Heart right ventricle (tissue), 16 donors: ENCODE measurements around the gene CARMIL1. TPM values are rescaled to one million over a fixed set of nuclear protein-coding genes. Genes with fewer than 3 reads are reported as not detected.

Source experiments
- ATAC-seq, 8 donors: fragments of 200-7000 bp; cut with Tn5 transposase; one replicate each; pipeline ENCODE4 v1.9.1; 2020; ENCODE audit warnings: mild to moderate bottlenecking in 8 of 8, moderate library complexity in 8 of 8, moderate number of reproducible peaks in 1 of 8
- DNase-seq, 2 donors: peaks; one replicate each; pipeline ENCODE4 v3.0.0-alpha.2; 2020
- H3K27ac ChIP-seq, 10 donors: fragments of 200-600 bp; sonication (generic) in 2 of 10; one replicate each; pipeline versions ENCODE4 v1.5.0 to v1.8.0; 2020 to 2022; ENCODE audit warnings: mild to moderate bottlenecking in 3 of 10
- H3K27me3 ChIP-seq, 7 donors: fragments of 200-600 bp; one replicate each; pipeline ENCODE4 v1.8.0; 2021 to 2022; ENCODE audit warnings: mild to moderate bottlenecking in 2 of 7
- H3K36me3 ChIP-seq, 9 donors: fragments of 200-600 bp; sonication (generic) in 1 of 9; one replicate each; pipeline versions ENCODE4 v1.5.0 to v1.8.0; 2020 to 2022; ENCODE audit warnings: mild to moderate bottlenecking in 2 of 9
- H3K4me1 ChIP-seq, 9 donors: fragments of 200-600 bp; sonication (generic) in 1 of 9; one replicate each; pipeline versions ENCODE4 v1.5.0 to v1.8.0; 2020 to 2022; ENCODE audit warnings: mild to moderate bottlenecking in 4 of 9
- H3K4me3 ChIP-seq, 10 donors: fragments of 200-600 bp; sonication (generic) in 2 of 10; one replicate each; pipeline versions ENCODE4 v1.5.0 to v1.8.0; 2020 to 2022; ENCODE audit warnings: mild to moderate bottlenecking in 7 of 10, moderate library complexity in 2 of 10
- H3K9me3 ChIP-seq, 11 donors: fragments of 200-600 bp in 10 of 11; sonication (generic) in 2 of 11; one replicate each; pipeline versions ENCODE4 v1.5.0 to v1.8.0; 2013 to 2022; ENCODE audit warnings: mild to moderate bottlenecking in 2 of 11, control low read depth in 1 of 11, moderate library complexity in 1 of 11
- WGBS, 2 donors: extraction: QIAGEN DNeasy Blood & Tissue Kit; methylation state at CpG; one replicate each; pipeline ENCODE4 v1.1.7; 2013; ENCODE audit warnings: inconsistent platforms in 1 of 2; 5-methylcytosine and 5-hydroxymethylcytosine counted together
- intact Hi-C, 10 donors: fragments of 100-400 bp; cut with DNase I; formaldehyde crosslinking; loops; one replicate each; pipeline versions ENCODE4 v1.11.1 to v1.14.2; 2022
- polyA plus RNA-seq, 2 donors: library from polyadenylated mRNA; stranded (reverse); fragments of 200-250 nt; gene quantifications; one replicate each; pipeline ENCODE4 v1.2.3, GENCODE V29; 2013
- total RNA-seq, 10 donors: library from RNA; stranded (reverse); fragmentation: NEBNext Ultra II Directional in 3 of 10; extraction: Animal tissue kit (Norgen Biotek cat#: 25700) in 3 of 10; gene quantifications; one replicate each; pipeline versions ENCODE4 v1.2.1 to v1.2.4, GENCODE V29; 2021 to 2023
- TF ChIP-seq, protein P1 (sequence below), 9 donors: fragments of 200-600 bp; sonication (generic) in 2 of 9; IDR thresholded peaks; one replicate each; pipeline versions ENCODE4 v1.5.0 to v1.8.0; 2021 to 2022; ENCODE audit warnings: antibody characterized with exemption in 9 of 9, mild to moderate bottlenecking in 5 of 9, moderate library complexity in 1 of 9
- donor health status: Arrhythmogenic right ventricular cardiomyopathy.
- donor health status: ischemic (EF 13 %, LVEDD 7.1; RV severe dilation, severe dysfunction).
- donor health status: healthy with polysubstance abuse.
- donor health status: DM: no; HTN: yes; CAD: no.
- donor health status: DM: no; HTN: no; CAD: no.
- donor health status: ischemic (EF 25% LVEDD 6.9; RV normal size, moderate dysfunction).
- donor health status: ischemic (EF 25% LVEDD 5.7; RV mildly dilated, moderate dysfunction).
- donor health status: healthy.
- donor health status: DM: yes; HTN: yes; CAD: no.
- donor health status: Ischemic cardiomyopathy.
- donor health status: ischemic (EF 35%, LVEDD 5.7; RV mildly dilated, moderate dysfunction).
- donor health status: nonischemic (EF 11% LVEDD 7.7; RV severe dilation, severe dysfunction).
- donor health status: DM: yes; HTN: yes; CAD: no.
- donor health status: PGD.
- donor health status: ischemic (EF 29% LVEDD 5.4; RV normal size, mild dysfunction).
- donor health status: nonischemic (EF 23%, LVEDD 6.1; RV moderate dilation, normal function).

The CARMIL1 gene
- total and polyA plus RNA-seq, 12 donors = 1.2 to 10.3 (median 4.1) TPM

DNA sequence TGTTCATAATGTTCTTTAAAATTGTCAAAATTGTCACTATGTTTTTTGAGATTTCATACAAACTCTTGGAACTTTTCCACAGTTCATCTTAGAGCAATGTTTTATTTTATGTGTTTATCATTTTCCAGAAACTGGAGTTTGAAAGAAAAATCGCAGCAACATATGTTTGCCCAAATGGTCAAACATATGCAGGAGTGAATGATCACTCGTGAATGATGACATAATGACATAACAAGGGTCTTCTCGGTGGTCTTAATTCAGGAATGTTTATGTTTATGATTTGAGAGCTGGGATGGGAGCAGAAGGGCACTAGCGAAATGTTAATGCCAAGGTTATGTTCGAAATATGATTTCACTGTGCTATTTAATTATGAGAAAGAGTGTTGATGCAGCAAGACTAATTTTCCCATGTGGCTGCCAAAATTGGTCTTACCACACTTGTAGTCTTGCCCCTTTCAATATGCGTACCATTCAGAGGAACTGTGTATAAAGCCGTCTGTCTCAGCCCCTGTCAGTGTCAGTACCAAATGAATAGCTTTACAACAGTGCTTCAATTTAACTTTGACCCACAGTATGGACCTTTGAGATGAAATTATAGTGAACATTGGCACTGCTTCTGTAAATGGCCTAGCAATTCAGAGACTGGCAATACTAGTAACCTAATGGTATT is 152.3 kb downstream of the CARMIL1 start:
- Histone ChIP-seq H3K4me3 (no peak overlapping the region), H3K4me1 (peaks cover 0 to 5% (median 0%) of the 10 kb centered on the region in 9 donors), H3K27ac (no peak overlapping the region), H3K36me3 (no peaks in the 10 kb centered on the region), H3K9me3 (no peaks in the 10 kb centered on the region), H3K27me3 (no peaks in the 10 kb centered on the region)
- TF ChIP-seq, protein P1, sequence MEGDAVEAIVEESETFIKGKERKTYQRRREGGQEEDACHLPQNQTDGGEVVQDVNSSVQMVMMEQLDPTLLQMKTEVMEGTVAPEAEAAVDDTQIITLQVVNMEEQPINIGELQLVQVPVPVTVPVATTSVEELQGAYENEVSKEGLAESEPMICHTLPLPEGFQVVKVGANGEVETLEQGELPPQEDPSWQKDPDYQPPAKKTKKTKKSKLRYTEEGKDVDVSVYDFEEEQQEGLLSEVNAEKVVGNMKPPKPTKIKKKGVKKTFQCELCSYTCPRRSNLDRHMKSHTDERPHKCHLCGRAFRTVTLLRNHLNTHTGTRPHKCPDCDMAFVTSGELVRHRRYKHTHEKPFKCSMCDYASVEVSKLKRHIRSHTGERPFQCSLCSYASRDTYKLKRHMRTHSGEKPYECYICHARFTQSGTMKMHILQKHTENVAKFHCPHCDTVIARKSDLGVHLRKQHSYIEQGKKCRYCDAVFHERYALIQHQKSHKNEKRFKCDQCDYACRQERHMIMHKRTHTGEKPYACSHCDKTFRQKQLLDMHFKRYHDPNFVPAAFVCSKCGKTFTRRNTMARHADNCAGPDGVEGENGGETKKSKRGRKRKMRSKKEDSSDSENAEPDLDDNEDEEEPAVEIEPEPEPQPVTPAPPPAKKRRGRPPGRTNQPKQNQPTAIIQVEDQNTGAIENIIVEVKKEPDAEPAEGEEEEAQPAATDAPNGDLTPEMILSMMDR (IDR thresholded peaks at IDR 0.05) = no peak
- DNase-seq (no peak), ATAC-seq (no peak)
- WGBS, 2 donors = 87 to 92% methylated on average over 7 of the region's 7 CpGs
- intact Hi-C loops = no loop called here

DNA sequence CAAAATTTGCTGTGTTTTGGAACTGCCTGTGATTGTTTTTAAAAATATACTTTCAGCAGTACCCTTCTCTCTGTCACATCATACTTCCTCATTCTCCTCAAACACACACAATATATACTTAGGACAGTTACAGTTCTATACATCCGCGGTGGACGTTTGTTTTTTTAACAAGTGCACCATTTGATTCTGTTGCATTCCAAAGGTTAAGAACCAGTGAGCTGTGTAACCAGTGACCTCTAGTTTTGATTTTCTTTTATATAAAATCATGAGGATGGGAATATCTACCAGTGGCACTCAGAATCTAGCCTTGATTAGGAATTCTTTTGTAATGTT is 152.8 kb downstream of the CARMIL1 start:
- Histone ChIP-seq H3K27me3 (no peaks in the 10 kb centered on the region), H3K9me3 (no peaks in the 10 kb centered on the region), H3K27ac (no peak overlapping the region), H3K4me1 (peaks cover 0 to 5% (median 0%) of the 10 kb centered on the region in 9 donors), H3K36me3 (no peaks in the 10 kb centered on the region), H3K4me3 (no peak overlapping the region)
- DNase-seq (no peak), ATAC-seq (no peak)
- WGBS, 2 donors = 77 to 78% methylated on average over 3 of the region's 3 CpGs
- intact Hi-C loops = no loop called here
- TF ChIP-seq, protein P1 (IDR thresholded peaks at IDR 0.05) = no peak

DNA sequence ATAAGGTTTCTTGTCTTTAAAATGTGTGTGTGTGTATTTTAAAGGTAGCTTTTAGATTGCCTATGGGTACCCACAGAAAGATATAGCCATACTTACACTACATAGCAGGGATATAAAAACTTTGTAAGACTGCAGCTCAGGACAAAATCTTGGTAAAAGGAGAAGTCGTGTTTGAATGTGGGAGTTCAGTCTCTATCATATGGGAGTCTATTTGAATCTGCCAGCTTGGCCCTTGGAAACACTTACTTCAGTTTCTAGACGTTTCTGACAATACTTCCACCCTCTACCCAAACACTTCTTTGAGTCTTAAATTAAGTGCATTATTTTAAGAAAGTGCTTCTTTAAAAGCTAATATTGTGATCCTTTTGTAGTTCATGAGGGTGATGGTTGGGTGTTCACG is 155.7 kb downstream of the CARMIL1 start:
- Histone ChIP-seq H3K4me1 (peaks cover 0 to 5% (median 0%) of the 10 kb centered on the region in 9 donors), H3K27ac (no peak overlapping the region), H3K27me3 (no peaks in the 10 kb centered on the region), H3K36me3 (no peaks in the 10 kb centered on the region), H3K4me3 (no peak overlapping the region), H3K9me3 (no peaks in the 10 kb centered on the region)
- ATAC-seq = no peak
- TF ChIP-seq, protein P1 (IDR thresholded peaks at IDR 0.05) = no peak
- no peak for DNase-seq
- 79 to 81% methylated on average over 3 of the region's 3 CpGs for WGBS, 2 donors
- intact Hi-C loops = no loop called here

DNA sequence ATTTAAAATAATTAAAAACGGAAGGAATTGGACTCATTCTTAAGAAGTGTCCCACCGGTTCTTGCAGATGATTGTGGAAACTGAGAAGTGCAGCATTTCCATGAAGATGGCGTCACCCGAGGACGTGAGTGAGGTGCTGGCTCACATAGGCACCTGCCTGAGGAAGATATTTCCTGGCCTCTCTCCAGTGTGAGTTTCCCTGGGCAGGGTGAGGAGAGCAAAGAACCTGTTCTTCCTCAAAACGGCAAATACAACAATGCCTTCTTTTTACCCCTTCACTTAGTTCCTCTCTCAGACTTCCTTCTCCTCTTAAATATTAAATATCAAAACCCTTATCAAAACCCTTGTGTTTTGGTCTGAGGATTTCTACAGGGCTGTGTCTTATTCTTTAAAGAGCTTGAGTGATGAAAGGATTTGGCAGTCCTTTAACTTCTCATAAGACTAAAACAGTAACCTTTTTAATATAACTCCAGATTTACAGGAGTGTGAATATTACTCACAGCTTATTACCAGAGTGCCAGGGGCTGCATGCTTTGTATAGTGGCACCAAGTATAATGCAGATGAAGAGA is 156.3 kb downstream of the CARMIL1 start:
- TF ChIP-seq, protein P1 (IDR thresholded peaks at IDR 0.05) = no peak
- Histone ChIP-seq H3K27me3 (no peaks in the 10 kb centered on the region), H3K36me3 (no peaks in the 10 kb centered on the region), H3K27ac (no peak overlapping the region), H3K4me3 (no peak overlapping the region), H3K4me1 (peaks cover 0 to 5% (median 0%) of the 10 kb centered on the region in 9 donors), H3K9me3 (no peaks in the 10 kb centered on the region)
- no peak for DNase-seq
- intact Hi-C loops = no loop called here
- ATAC-seq = no peak
- WGBS, 2 donors = 77 to 80% methylated on average over 6 of the region's 6 CpGs
